COLO668 (cell line): ENCODE data around the gene SPINT2.

Source experiments
- DNase-seq: peaks from one replicate; lab custom pipeline; 2025; ENCODE audit not compliant: unreplicated experiment; lab: John Stamatoyannopoulos, UW

SPINT2 gene

GRCh38 chr19:38267761-38268483 is 3.5 kb downstream of the SPINT2 start:
- DNase-seq, result peak; percentile 34

GRCh38 chr19:38268539-38268938 is 4.2 kb downstream of the SPINT2 start:
- peak; percentile 22 for DNase-seq

GRCh38 chr19:38270587-38271167 is 6.3 kb downstream of the SPINT2 start:
- DNase-seq, result no peak

- peak; percentile 11 for DNase-seq
Observed at GRCh38 chr19:38273499-38273898, 9.1 kb downstream of the SPINT2 start.

GRCh38 chr19:38274739-38275138 is 10.4 kb downstream of the SPINT2 start:
- no peak for DNase-seq

GRCh38 chr19:38276942-38277517 is 12.7 kb downstream of the SPINT2 start:
- no peak for DNase-seq

- DNase-seq, result no peak
Observed at GRCh38 chr19:38277549-38277948, 13.2 kb downstream of the SPINT2 start.

- no peak for DNase-seq
Observed at GRCh38 chr19:38277969-38278680, 13.8 kb downstream of the SPINT2 start.

- DNase-seq, result no peak
Observed at GRCh38 chr19:38278751-38279150, 14.4 kb downstream of the SPINT2 start.

GRCh38 chr19:38280030-38280921 is 15.9 kb downstream of the SPINT2 start:
- no peak for DNase-seq

- DNase-seq, result no peak
Observed at GRCh38 chr19:38281811-38282566, 17.6 kb downstream of the SPINT2 start.

GRCh38 chr19:38283271-38283670 is 18.9 kb downstream of the SPINT2 start:
- no peak for DNase-seq

- DNase-seq, result no peak
Observed at GRCh38 chr19:38284422-38284821, 20.0 kb downstream of the SPINT2 start.

- DNase-seq, result no peak
Observed at GRCh38 chr19:38285567-38285966, 21.2 kb downstream of the SPINT2 start.

- DNase-seq, result no peak
Observed at GRCh38 chr19:38287604-38288003, 23.2 kb downstream of the SPINT2 start.

- DNase-seq, result no peak
Observed at GRCh38 chr19:38288123-38288855, 23.9 kb downstream of the SPINT2 start.

- DNase-seq, result no peak
Observed at GRCh38 chr19:38289955-38290354, 25.6 kb downstream of the SPINT2 start.

- no peak for DNase-seq
Observed at GRCh38 chr19:38290631-38291147, 26.3 kb downstream of the SPINT2 start.

GRCh38 chr19:38291855-38292254 is 27.5 kb downstream of the SPINT2 start:
- DNase-seq, result no peak
